ENCODE data around the gene ADAMTSL1. TPM values are rescaled to one million over a fixed set of nuclear protein-coding genes. Genes with fewer than 3 reads are reported as not detected.

The ADAMTSL1 gene
- total RNA-seq, 1 experiment from 2014 or later, result 1.2 TPM

GRCh38 chr9:18531136-18532065 is 57.4 kb downstream of the ADAMTSL1 start:
- Mint-ChIP-seq H3K27ac (no peak overlapping the region), H3K4me1 (peaks cover 12 to 14% of the 10 kb centered on the region in 2 experiments), H3K9me3 (peaks cover 27 to 30% of the 10 kb centered on the region in 2 experiments), H3K4me3 (no peak overlapping the region), H3K27me3 (ENCODE audit: low read depth) (no peaks in the 10 kb centered on the region; the same call in 1 of the 2 replicates), H3K36me3 (ENCODE audit: insufficient read depth in 1 of 3, low read depth in 3 of 3) (peaks cover 23 to 33% (median 27%) of the 10 kb centered on the region in 3 experiments)
- no peak overlapping the region for H4K8ac ChIP-seq (replicated peaks; ENCODE audit: insufficient read length, low read depth, low read length)
- no peaks in the 10 kb centered on the region for H3K9me3 ChIP-seq (ENCODE audit: control insufficient read depth, low read depth, low read length)
- no peak overlapping the region for H3K56ac ChIP-seq (ENCODE audit: insufficient read length, low read depth, low read length)
- no CpG with 5 or more reads among the region's 7 CpGs for WGBS (ENCODE audit: extremely low coverage, insufficient read length, low lambda C conversion rate)
- no peaks in the 10 kb centered on the region for H3K23me2 ChIP-seq (ENCODE audit: insufficient read length, low read depth, low read length, poor library complexity, severe bottlenecking)
- H3K14ac ChIP-seq (ENCODE audit: insufficient read depth, low read length), result no peak overlapping the region
- no peak overlapping the region for H3T11ph ChIP-seq (ENCODE audit: low read length)
- H2AK5ac ChIP-seq (ENCODE audit: insufficient read length, low read length), result no peak overlapping the region
- no peak overlapping the region for H3K9ac ChIP-seq (ENCODE audit: extremely low read depth, insufficient read length, low read length)
- H4K20me1 ChIP-seq (ENCODE audit: control insufficient read depth, insufficient read depth, insufficient read length), result no peaks in the 10 kb centered on the region
- H2BK120ac ChIP-seq (ENCODE audit: low read depth, low read length, poor library complexity, severe bottlenecking), result no peak overlapping the region
- no peak overlapping the region for H3K4ac ChIP-seq (ENCODE audit: low read depth, low read length)
- no peak overlapping the region for H2BK15ac ChIP-seq (ENCODE audit: low read depth, low read length)
- H3K27ac ChIP-seq (ENCODE audit: insufficient read length, low read depth, low read length), result no peak overlapping the region
- TF ChIP-seq, protein P1, sequence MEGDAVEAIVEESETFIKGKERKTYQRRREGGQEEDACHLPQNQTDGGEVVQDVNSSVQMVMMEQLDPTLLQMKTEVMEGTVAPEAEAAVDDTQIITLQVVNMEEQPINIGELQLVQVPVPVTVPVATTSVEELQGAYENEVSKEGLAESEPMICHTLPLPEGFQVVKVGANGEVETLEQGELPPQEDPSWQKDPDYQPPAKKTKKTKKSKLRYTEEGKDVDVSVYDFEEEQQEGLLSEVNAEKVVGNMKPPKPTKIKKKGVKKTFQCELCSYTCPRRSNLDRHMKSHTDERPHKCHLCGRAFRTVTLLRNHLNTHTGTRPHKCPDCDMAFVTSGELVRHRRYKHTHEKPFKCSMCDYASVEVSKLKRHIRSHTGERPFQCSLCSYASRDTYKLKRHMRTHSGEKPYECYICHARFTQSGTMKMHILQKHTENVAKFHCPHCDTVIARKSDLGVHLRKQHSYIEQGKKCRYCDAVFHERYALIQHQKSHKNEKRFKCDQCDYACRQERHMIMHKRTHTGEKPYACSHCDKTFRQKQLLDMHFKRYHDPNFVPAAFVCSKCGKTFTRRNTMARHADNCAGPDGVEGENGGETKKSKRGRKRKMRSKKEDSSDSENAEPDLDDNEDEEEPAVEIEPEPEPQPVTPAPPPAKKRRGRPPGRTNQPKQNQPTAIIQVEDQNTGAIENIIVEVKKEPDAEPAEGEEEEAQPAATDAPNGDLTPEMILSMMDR (conservative IDR thresholded peaks at IDR 0.05), result no peak
- H2BK5ac ChIP-seq (ENCODE audit: insufficient read length, low read length), result no peak overlapping the region
- H2BK12ac ChIP-seq (ENCODE audit: insufficient read length, low read depth, low read length), result no peak overlapping the region
- no peak overlapping the region for H4K91ac ChIP-seq (ENCODE audit: insufficient read length, low read depth, low read length)
- no peak overlapping the region for H3K23ac ChIP-seq (ENCODE audit: insufficient read length, low read depth, low read length)
- H3K4me1 ChIP-seq (ENCODE audit: insufficient read depth, low read length), result no peaks in the 10 kb centered on the region
- no peak overlapping the region for H2BK20ac ChIP-seq (ENCODE audit: low read depth, low read length, poor library complexity, severe bottlenecking)
- no peaks in the 10 kb centered on the region for H3K79me2 ChIP-seq (ENCODE audit: insufficient read depth, low read length)
- H3K79me1 ChIP-seq (ENCODE audit: insufficient read depth, low read depth, low read length, poor library complexity, severe bottlenecking), result no peaks in the 10 kb centered on the region
- H3K27me3 ChIP-seq (ENCODE audit: insufficient read depth, low read length), result no peaks in the 10 kb centered on the region
- H2AFZ ChIP-seq (ENCODE audit: low read length), result no peak overlapping the region
- no peak overlapping the region for H4K5ac ChIP-seq (ENCODE audit: insufficient read length, low read depth, low read length)
- no peak for DNase-seq
- H3K4me2 ChIP-seq (ENCODE audit: insufficient read depth, insufficient read length, low read length), result no peak overlapping the region
- H3K18ac ChIP-seq (ENCODE audit: insufficient read length, low read depth, low read length), result no peak overlapping the region

All from H9 (cell line).